Stimulated activated naive CD8-positive, alpha-beta T cell treated with anti-CD3 and anti-CD28 coated beads, Interleukin-15, Interleukin-2, amounts not matched to agents 100 U/mL and 50 U/mL, for 24 hours (primary cell): ENCODE results near the gene LAMTOR4.
"Not testable (repeated sequence)": the region's sequence is repeated elsewhere in the genome, so short reads cannot be mapped to it uniquely, and the experiment has no call there.

ENCODE experiments used
- ATAC-seq: fragments of 150-1000 bp; cut with Tn5 transposase; one replicate; pipeline ENCODE4 v1.10.0; 2021
- DNase-seq: peaks from one replicate; pipeline ENCODE4 v3.0.0; 2021

LAMTOR4 gene

GRCh38 chr7:100171087-100171681 lies 22.5 kb downstream of the LAMTOR4 start:
- peak; percentile 17 for ATAC-seq
- peak; percentile 41 for DNase-seq

GRCh38 chr7:100171840-100172239 lies 23.1 kb downstream of the LAMTOR4 start:
- ATAC-seq = no peak
- no peak for DNase-seq

GRCh38 chr7:100173806-100174495 lies 25.2 kb downstream of the LAMTOR4 start:
- DNase-seq = no peak
- ATAC-seq = no peak

- ATAC-seq (no peak), DNase-seq (no peak)
Observed at GRCh38 chr7:100174582-100174981, 25.9 kb downstream of the LAMTOR4 start.

GRCh38 chr7:100175296-100175935 lies 26.7 kb downstream of the LAMTOR4 start:
- DNase-seq (no peak), ATAC-seq (no peak)

GRCh38 chr7:100176096-100177044 lies 27.7 kb downstream of the LAMTOR4 start:
- DNase-seq (no peak), ATAC-seq (no peak)

GRCh38 chr7:100177045-100178001 lies 28.6 kb downstream of the LAMTOR4 start, which contains the start of the genes GPC2 and STAG3:
GPC2 (minus strand) TSS chr7:100177381; CDS start chr7:100177199, 182 bp downstream.
STAG3 (plus strand) TSS chr7:100177918; CDS start chr7:100180557, 2,639 bp downstream.
- ATAC-seq (peak; percentile 89), DNase-seq (peak; percentile 98)

- DNase-seq, ATAC-seq: not testable (repeated sequence)
Observed at GRCh38 chr7:100180084-100180483, 31.4 kb downstream of the LAMTOR4 start.

GRCh38 chr7:100182616-100183015 lies 33.9 kb downstream of the LAMTOR4 start:
- not testable (repeated sequence) for ATAC-seq, DNase-seq

GRCh38 chr7:100183090-100183489 lies 34.4 kb downstream of the LAMTOR4 start:
- ATAC-seq = not testable (repeated sequence)

GRCh38 chr7:100185726-100186125 lies 37.0 kb downstream of the LAMTOR4 start:
- DNase-seq = no peak

More at GRCh38 chr7:100183090-100183489, 34.4 kb downstream of the LAMTOR4 start:
- DNase-seq = not testable (repeated sequence)

GRCh38 chr7:100189061-100189460 lies 40.3 kb downstream of the LAMTOR4 start:
- no peak for ATAC-seq
- no peak for DNase-seq

More at GRCh38 chr7:100185726-100186125, 37.0 kb downstream of the LAMTOR4 start:
- no peak for ATAC-seq

GRCh38 chr7:100190048-100190711 lies 41.5 kb downstream of the LAMTOR4 start:
- ATAC-seq = peak; percentile 86

GRCh38 chr7:100191775-100192174 lies 43.1 kb downstream of the LAMTOR4 start:
- DNase-seq (no peak), ATAC-seq (no peak)

More at GRCh38 chr7:100190048-100190711, 41.5 kb downstream of the LAMTOR4 start:
- DNase-seq = no peak

- ATAC-seq = not testable (repeated sequence)
Observed at GRCh38 chr7:100192281-100192862, 43.7 kb downstream of the LAMTOR4 start.

GRCh38 chr7:100192969-100193368 lies 44.3 kb downstream of the LAMTOR4 start:
- DNase-seq = no peak
- no peak for ATAC-seq

More at GRCh38 chr7:100192281-100192862, 43.7 kb downstream of the LAMTOR4 start:
- DNase-seq = not testable (repeated sequence)

- no peak for DNase-seq
- no peak for ATAC-seq
Observed at GRCh38 chr7:100195222-100195621, 46.5 kb downstream of the LAMTOR4 start.

GRCh38 chr7:100195901-100196322 lies 47.2 kb downstream of the LAMTOR4 start:
- ATAC-seq, DNase-seq: not testable (repeated sequence)

GRCh38 chr7:100198266-100198665 lies 49.5 kb downstream of the LAMTOR4 start:
- DNase-seq (no peak), ATAC-seq (no peak)
